NCI-H2081 (cell line): ENCODE results near the gene ZNF385B.
"Not testable (repeated sequence)": the region's sequence is repeated elsewhere in the genome, so short reads cannot be mapped to it uniquely, and the experiment has no call there.

ENCODE experiments used
- DNase-seq, 2 experiments: peaks; one replicate each; lab custom pipeline; 2025; lab: John Stamatoyannopoulos, UW

The ZNF385B gene

DNA sequence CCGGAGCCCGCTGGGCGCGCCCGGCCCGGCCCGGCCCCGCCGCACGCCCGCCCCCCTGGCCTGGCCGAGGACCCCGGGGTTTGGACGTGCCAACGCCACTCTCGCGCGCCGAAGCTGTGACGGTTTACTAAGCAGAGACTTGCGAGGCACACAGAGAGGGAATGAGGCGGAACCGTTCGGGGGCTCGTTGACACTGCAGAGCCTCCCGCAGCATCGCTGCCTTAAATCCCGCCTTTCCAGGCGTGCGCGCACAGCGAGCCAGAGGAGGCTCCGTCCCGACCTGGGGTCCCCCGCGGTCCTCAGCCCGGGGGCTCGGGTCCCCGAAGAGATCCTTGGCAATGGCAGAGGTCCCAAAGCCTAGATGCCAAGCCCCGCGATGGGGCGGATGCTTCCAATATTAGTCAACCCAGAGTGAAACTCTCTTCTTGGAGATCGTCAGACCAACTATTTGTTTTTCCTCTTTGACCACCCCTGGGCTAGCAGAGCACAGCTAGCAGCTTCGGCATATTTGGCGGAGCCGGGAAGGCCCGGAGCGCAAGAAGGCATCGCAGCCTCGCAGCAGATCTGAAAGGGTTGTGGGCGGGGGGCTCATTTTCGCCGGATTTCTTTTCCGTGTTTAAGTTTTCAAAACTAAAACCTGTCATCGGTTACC is at the start of gene ZNF385B:
Gene ZNF385B, minus strand, starts transcription at position 197 of the 652 bp plus-strand sequence.
- DNase-seq: peak; percentile 37 to 46

DNA sequence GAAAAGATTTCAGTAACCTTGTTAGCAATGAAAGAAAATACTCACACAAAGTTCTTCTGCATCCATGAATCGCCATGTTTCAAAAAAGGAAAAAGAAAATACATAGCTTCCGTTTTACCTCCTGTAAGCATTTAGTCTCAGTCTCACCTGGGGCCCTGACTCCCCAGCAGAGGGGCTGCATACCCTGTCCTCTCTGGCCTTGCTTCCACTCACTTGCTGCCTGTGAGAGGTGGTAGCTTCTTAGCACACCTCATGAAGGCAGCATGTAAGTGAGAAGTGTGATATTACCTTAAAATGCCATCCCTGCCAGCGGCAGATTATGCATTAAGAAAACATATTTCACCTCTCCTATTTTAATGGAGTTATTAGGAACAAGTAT is 49.3 kb upstream of the ZNF385B start:
- DNase-seq: no peak

DNA sequence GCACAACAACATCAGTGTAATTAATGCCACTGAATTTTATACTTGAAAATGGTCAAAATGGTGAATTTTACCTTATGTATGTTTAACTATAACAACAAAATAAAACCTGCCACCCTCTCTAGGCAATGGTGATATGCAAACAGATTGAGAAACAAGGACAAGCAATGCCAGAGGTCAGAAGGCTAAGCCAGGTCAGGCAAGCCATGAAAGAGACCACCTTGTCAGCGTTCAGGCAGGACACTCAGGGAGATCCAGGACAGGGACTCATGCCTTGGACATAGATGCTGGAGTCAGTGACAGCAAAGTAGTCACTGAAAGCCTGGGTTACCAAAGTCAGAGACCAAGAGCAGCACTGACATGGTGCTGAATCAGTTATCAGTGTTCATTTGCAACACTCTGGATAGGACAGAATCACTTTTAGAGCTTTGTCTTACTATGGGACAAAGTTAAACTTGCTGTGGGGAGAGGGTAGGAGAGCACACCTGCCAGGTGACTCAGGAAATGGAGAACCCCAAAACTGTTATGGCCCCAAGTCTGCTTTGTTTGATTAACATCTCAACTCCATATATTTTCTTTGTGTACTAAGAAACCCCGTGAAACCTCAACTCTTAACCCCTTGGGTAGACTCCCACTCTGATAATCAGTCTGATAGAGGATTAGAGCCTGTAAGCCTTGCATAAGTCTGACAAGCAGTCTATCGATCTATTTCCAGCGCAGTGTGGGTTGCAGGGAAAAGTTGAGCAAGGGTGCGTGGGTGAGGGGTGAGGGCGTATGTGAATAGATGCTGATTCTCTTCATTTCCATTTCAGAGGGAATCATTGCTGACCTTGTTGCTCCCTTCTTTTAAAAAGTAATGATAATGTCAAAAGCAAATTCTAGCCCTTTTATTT is 48.7 kb upstream of the ZNF385B start:
- DNase-seq: no peak

DNA sequence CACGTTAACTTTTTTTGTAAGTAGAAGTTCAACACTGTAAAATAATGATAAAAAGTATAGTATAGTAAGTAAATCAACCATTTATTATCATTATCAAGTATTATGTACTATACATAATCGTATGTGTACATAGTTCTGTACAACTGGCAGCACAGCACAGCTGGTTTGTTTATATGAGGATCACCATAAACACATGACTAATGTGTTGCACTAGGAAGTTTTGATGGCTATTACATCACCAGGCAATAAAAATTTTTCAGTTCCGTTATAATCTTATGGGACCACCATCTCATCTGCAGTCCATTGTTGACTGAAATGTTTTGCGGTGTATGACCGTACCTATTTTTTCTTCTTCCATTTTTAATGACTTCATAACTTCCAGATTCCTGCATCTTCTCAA is 39.2 kb upstream of the ZNF385B start:
- no peak for DNase-seq

DNA sequence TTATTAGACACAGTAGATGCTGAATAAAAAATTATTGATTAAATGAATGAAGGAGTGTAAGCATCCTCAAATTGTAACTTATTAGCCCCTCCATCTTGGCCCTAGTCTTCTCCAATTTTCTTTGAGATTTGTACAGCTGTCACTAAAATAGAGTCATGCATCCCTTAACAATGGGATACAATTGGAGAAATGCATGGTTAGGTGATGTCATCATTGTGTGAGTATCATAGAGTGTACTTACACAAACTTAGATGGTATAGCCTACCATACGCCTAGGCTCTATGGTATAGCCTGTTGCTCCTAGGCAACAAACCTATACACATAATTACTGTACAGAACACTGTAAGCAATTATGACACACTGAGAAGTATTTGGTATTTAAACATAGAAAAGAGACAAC is 38.3 kb upstream of the ZNF385B start:
- DNase-seq: no peak

DNA sequence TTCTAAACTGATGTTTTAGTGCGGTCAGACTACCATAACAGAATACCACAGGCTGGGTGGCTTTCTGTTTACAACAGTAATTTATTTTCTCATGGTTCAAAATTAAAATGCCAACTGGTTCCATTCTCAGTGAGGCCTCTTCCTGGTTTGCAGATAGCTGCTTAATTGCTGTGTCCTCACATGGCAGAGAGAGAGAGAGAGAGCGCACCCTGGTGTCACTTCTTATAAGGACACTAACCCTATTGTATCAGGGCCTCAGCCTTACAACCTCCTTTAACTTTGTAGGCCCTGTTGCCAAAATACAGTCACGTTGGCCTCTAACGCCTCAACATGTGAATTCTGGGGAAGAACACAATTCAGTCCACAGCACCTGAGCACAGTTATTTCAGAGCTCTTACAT is 37.5 kb upstream of the ZNF385B start:
- DNase-seq: peak; percentile 44 to 66

DNA sequence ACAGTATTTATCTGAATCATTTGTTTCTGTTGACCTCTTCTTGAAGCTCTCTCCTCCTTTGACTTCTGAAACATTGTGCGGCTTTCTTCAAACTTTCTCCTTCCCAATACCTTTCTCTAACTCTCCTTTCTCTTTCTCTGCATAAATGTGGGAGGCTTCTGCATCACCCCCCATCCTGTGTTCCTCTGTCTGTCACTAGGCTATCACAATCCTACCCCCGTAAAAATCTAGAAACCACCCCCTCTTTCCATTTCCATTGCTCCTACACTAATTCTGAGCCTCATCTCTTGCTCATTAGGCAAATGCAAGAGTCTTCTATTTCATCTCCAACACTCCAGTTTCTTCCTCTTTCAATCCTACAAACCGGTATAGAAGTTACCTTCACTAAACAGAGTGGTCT is 32.2 kb upstream of the ZNF385B start:
- no peak for DNase-seq

DNA sequence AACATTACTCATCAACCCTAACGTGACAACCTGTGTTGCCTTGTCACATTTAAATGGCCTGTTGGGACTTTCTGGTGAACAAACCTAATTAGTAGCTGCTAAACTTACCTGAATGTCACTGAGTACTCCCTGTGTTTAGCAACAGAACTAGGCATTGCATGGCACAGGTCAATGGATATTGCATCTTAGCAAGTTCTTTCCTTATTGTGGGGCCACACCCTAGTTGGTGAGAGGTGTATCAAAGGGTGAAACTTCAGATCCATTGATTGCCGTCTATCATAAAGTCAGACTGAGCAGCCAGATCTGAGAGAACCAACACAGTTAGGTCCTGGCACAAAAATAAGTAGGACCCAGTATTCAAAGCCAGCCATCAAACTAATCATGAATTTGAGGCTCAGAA is 29.8 kb upstream of the ZNF385B start:
- DNase-seq: no peak

DNA sequence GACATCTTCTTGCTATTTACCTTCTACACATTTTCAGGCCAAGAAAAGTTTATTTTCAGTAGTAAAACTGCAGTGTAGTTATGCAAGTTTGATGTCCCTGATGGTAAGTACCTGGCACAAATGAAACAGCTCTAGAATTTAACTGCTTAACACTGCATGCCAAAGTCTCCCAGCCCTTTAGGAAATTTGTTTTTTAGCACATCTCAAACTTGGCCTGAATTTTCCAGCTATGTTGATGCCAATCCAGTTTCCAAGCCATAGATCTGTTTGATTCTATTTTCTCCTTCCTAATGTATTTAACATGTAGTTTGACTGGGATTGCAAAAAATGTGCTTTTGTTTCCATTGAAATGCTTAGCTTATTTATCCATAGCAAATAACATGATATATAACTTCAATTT is 29.3 kb upstream of the ZNF385B start:
- DNase-seq: no peak

DNA sequence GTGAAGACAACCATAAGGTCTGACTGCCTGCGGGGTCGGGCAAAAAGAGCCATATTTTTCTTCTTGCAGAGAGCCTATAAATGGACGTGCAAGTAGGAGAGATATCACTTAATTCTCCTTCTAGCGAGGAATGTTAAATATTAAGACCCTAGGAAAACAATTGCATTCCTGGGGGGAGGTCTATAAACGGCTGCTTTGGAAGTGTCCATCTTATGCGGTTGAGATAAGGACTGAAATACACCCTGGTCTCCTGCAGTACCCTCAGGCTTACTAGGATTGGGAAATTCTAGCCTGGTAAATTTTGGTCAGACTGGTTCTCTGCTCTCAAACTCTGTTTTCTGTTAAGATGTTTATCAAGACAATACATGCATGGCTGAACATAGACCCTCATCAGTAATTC is 27.2 kb upstream of the ZNF385B start:
- DNase-seq: not testable (repeated sequence)

DNA sequence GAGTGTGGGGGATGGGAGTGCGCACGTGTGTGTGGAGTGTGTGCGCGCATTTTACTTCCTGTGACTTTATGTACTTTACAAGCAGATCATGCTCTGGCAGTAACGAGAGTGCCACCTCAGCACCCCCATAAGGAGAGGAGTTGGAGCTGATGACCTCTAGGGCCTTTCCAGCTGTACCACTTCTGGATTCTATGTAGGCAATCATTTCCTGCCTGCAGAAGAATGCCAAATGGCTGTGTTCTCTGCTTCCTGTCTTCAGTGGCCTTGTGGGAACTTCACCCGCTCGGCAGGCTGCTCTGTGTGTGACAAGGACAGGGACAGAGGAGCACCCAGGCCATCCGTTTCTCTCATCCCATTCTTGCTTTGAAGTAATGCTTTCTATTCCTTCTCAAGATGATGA is 22.8 kb upstream of the ZNF385B start:
- DNase-seq: no peak

DNA sequence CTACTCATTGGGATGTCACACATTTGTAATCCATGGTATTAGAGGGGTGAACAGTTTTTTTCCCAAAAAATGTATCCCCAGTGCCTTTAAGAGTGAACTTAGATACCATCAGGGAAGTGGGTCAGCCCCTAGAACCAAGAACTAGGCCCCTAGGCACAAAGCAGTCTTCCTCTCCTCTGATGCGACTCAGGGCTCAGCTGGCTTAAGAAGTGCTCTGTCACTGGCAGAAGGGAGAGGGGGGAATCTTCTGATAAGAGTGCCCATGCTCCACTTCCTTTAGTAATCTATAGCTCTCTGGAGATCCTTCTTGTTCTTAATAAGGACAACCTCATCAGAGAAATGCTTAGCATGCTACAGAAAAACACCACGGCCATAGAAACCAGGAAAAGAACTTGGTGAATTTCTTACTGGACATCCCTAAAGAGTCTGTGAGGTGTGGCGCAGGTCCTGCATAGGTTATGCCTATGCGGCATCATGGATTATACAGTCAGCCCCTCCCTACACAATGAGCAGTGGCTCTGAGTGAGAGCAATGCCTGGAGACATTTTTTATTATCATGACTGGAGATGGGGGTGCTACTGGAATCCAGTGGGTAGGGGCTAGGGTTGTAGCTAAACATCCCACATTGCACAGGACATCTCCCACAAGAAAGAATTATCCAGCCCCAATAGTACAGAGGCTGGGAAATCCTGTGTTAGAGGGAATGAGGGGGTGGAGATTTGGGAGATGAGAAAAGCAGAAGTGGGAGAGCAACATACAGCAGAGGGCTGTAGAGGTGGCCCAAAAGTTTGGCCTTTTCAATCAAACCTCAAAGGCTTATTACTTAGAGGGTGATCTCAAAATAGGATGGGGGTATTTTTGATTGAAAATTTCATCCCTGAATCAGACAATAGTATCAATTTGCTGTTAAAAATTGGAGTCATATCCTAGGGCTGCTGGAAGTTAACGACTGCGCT is 21.7 kb upstream of the ZNF385B start:
- DNase-seq: no peak

DNA sequence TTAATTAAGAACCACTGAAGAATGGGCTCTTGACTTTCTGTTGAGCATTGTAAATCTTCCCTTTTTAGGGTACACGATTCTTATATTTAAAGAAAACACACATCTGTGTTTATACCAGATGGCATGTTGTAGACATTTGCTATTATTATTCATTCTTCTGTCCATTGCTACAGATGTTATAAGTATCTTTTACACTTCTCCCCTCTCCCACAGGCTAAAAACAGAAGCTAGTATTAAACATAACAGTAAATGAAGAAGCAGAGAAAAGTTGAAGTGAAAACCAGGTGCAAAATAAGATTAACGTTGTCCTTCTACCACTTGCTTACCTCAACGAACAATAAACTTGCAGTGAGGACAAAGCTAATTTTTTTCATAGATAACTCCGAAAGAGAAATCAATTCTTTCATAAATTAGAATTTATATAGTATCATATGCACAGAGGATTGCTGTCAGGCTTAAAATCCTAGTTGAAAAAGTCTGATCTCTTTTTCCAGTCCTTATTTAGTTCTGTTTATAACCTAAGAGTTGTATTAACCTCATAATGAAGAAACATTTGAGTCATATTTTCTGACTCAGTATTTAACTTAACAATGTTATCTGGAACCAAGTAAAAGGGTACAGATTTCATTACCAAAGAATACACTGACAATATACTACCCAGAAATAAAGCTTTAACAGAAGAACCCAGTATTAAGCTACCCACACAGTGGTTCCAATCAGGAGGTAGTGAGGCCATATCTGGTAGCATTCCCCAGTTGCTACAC is 16.4 kb upstream of the ZNF385B start:
- DNase-seq: no peak

DNA sequence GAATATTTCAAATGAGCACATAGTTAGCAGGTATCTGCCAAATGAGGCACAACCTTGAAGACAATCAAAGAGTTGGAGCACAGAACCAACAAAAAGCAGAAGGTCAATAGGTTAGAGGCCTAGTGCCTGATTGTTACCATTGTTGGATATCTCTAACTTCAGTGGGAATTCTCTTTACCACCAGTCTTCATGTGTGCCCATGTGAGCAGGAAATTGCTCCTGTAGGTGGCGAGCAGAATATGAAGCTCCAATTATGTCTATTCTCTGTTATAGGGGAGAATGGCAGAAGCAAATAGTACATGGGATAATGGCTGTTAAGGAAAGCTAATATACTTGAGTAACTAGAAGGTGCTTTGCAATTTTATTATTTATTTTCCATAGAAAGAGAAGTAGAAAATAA is 14.9 kb upstream of the ZNF385B start:
- DNase-seq: no peak

DNA sequence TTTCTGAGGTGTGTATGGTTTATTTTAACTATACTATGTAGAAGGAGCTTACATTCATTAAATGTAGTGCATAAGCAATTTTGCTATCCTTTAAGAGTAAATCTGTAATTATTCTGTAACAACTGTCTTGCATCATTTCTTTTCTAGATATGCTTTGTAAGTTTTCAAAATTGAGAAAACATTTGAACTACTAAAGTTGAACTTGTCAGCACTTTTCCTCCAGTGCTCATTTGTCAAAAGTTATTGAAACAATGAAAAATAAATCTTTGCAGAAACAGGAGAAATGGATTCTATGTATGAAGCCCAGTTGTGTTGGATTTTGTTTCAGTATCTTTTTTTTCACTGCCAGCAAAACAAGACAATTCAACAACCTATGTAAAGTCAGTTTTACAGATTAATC is 14.5 kb upstream of the ZNF385B start:
- DNase-seq: no peak

DNA sequence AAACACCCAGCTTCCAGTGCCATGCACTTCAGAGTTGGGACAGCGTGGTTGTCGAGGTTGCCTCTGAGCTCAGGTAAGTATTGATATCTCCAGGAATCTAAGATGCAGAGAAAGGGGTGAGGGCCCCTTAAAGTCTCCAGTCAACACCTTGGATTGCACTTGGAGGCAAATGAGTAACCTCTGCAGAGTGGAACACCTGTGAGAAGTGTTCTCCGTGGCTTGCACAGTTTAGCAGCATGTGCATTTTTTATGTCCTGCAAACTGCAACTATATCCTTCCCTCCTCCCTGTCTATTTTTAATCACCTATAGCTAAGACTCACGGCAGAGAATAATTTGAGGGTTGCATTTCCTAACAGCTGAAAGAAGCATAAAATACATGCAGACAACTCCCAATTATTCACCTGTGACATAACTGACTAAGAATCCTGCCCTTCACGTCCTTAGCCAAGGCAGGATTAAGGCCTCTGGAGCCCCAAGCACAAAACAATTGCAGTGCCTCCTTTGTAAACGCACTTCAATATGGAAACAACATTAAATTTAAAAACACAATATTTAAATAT is 1.6 kb upstream of the ZNF385B start:
- DNase-seq: no peak

DNA sequence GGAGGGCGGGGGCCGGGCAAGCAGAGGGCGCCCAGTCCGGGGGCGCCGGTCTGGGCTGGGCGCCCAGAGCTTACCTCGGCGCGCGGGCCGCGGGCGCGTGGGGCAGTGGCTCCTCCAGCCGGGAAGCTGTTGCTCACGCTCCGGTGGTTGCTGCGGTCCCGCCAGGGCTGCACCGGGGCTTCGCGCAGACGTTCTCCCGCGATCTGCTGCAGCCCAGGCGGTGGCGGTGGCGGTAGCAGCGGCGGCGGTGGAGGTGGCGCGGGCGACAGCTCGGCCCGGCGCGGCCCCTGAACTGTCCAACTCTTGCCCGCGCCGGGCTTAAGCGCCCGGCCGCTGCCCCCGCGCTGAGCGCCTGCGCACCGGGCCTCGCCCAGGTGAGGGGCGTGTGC is 391 bp downstream of the ZNF385B start:
- DNase-seq: peak; percentile 37 to 46

DNA sequence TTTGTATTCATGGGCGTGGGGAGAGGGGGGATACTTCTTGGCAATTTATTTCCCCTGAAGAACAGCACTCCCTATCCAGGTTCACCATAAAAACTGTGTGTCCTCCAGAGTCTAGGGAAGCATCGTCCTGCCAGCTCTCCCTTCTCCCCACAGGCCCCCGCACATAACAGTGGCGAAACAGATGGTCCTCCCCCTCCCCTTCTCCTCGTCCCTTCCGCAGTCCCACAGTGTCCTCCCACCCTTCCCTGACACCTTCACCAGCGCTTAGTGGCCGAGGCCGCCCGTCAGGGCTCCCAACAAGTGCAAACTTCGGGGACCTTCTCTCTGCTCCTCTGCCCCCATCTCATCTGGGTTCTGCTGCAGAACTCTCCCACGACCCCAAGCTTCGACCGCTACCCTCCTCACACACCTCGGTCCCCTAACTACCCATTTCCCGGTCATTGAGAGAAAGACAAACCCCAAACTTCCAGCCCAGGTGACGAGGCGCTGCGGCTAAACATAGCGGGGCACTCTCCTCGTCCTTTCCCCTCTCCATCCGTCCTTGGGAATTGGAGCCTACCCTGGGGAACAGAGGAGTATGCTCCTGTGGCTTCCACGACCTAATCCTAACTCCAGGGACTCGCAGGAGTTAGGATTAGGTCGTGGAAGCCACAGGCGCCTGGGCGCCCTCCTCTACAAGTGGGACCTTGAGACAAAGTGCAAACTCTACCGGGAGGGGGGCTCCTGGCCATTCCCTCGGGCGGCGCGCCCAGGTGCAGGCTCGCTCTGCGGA is 971 bp downstream of the ZNF385B start:
- DNase-seq: no peak

DNA sequence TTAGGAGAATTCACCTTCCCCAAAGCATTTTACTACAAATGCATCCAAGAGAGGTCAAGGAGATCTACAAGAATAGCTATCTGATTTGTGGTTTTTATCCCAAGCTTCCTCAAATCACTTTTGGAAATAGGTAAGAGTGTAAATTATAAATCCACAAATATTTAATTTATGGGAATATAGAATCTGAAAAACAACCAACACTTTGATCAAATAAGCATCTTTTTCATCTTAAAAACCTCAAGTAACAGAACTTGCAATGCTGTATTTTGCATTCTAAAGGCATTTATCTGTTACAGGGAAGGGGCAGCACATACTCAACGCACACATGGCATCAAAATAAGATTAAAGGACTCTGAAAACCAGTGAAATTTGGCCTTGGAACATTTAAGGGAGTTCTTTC is 1.9 kb downstream of the ZNF385B start:
- DNase-seq: no peak

DNA sequence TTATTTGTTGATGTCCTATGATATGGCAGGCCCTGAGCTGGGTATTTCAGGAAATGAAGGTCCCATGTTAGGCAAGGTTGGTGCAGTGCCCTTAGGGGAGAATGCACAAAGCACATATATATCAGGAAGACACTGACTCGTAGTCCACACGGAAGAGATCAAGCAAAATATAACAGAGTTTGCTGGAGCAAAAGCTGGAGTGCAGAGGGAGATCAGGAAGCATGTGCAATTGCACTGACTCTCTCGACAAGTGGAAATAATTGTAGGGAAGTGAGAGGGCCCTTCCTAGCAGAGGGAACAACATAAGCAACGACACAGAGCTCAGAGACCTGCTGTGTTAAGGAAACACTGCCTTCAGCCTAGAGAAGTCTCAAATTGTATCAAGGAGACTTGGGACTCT is 4.2 kb downstream of the ZNF385B start:
- no peak for DNase-seq

DNA sequence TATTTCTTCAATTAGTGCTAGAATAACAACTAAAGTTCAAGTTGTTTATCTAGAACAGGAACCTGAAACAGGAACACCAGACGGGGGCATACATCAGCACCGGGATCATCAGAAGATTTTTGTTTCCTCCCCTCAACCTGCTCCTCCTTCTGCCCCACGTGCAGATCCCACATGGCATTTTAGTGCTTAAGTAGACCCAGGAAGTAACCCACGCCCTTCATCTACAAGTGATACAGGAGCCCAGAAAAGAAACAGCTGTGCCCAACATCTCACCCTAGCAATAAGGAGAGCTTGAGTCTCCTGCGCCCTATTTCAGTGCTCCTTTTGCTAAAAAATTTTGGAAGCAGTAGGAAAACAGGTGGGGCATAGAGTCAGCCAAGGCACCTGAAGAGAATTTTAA is 5.2 kb downstream of the ZNF385B start:
- DNase-seq: no peak
